ENCODE data around the gene CHCHD6. TPM values are rescaled to one million over a fixed set of nuclear protein-coding genes. Genes with fewer than 3 reads are reported as not detected.

The CHCHD6 gene
- total and polyA plus RNA-seq, 5 donors from 2014 or later, result 5.6 to 10.5 (median 8.1) TPM

GRCh38 chr3:126770096-126770495 lies 66.1 kb downstream of the CHCHD6 start:
- Mint-ChIP-seq H3K27me3 (peaks cover 4% of the 10 kb centered on the region), H3K36me3 (peaks cover 37% of the 10 kb centered on the region), H3K9me3 (peaks cover 4 to 40% (median 6%) of the 10 kb centered on the region in 7 donors), H3K4me1 (peaks cover 0 to 10% (median 3%) of the 10 kb centered on the region in 4 donors), H3K4me3 (no peak overlapping the region), H3K27ac (peak overlapping the region in 1 of 3 donors; percentile 8)
- H3K4me1 ChIP-seq (ENCODE audit: control insufficient read depth, insufficient read depth, low read length, poor library complexity, severe bottlenecking), result no peaks in the 10 kb centered on the region
- DNase-seq, result no peak
- no peak overlapping the region for H3K4me3 ChIP-seq (ENCODE audit: low read depth, low read length)
- H3K9me3 ChIP-seq (ENCODE audit: control insufficient read depth in 2 of 2, low read length in 2 of 2), result peaks cover 0 to 2% of the 10 kb centered on the region in 2 experiments
- no peak for ATAC-seq (ENCODE audit: low read depth in 2 of 2)
- H3K27me3 ChIP-seq (ENCODE audit: control insufficient read depth, insufficient read depth, low read length), result no peaks in the 10 kb centered on the region
- H3K27ac ChIP-seq (ENCODE audit: insufficient read depth, low read length, poor library complexity, severe bottlenecking), result no peak overlapping the region
- no peaks in the 10 kb centered on the region for H3K36me3 ChIP-seq (ENCODE audit: control insufficient read depth, insufficient read depth, low read length)

DNA sequence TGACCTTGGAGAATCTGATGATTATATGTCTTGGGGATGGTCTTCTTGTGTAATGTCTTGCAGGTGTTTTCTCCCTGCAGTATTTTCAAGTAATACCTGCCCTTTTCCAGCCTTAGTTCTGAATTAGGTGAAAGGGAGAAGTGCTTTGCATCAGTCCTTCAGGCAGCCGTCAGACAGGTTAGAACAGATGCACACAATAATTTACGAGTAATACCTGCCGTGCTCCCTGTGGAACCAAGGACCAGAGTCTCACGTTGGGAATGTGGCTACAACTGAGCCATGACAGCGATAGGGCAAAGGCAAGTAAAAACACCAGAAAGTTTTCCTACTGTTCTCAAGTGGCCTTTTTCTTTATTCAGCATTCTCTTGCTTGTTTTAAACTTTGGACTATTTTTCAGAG lies 69.1 kb downstream of the CHCHD6 start:
- no peak overlapping the region for H3K27ac Mint-ChIP-seq

DNA sequence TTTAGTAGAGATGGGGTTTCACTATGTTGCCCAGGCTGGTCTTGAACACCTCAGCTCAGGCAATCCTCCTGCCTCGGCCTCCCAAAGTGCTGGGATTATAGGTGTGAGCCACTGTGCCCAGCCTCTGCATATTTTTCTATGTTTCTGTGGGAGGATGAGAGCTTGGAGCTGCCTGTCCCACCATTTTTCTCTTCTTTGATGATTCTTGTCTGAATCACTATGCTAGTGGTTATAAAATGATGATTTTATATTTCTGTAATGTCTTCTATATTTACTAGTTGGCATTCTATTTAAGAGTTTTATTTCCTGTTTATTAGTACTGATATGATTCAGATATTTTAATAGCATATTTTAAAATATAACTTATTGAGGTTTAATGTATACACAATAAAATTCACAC lies 69.7 kb downstream of the CHCHD6 start:
- no peak overlapping the region for H3K4me3 ChIP-seq (ENCODE audit: low read depth, low read length)
- peaks cover 0 to 30% (median 4%) of the 10 kb centered on the region in 7 donors for H3K9me3 Mint-ChIP-seq
- H3K27ac Mint-ChIP-seq, result no peak overlapping the region
- peaks cover 0 to 6% (median 5%) of the 10 kb centered on the region in 4 donors for H3K4me1 Mint-ChIP-seq
- peaks cover 4% of the 10 kb centered on the region for H3K27me3 Mint-ChIP-seq
- no peak overlapping the region for H3K4me3 Mint-ChIP-seq
- H3K27ac ChIP-seq (ENCODE audit: insufficient read depth, low read length, poor library complexity, severe bottlenecking), result no peak overlapping the region
- H3K36me3 Mint-ChIP-seq, result peaks cover 11% of the 10 kb centered on the region
- no peaks in the 10 kb centered on the region for H3K36me3 ChIP-seq (ENCODE audit: control insufficient read depth, insufficient read depth, low read length)
- no peaks in the 10 kb centered on the region for H3K27me3 ChIP-seq (ENCODE audit: control insufficient read depth, insufficient read depth, low read length)
- H3K9me3 ChIP-seq (ENCODE audit: control insufficient read depth in 2 of 2, low read length in 2 of 2), result no peaks in the 10 kb centered on the region
- ATAC-seq (ENCODE audit: low read depth in 2 of 2) (no peak), DNase-seq (no peak)
- H3K4me1 ChIP-seq (ENCODE audit: control insufficient read depth, insufficient read depth, low read length, poor library complexity, severe bottlenecking), result no peaks in the 10 kb centered on the region

More for the DNA sequence above, 69.1 kb downstream of the CHCHD6 start:
- Histone ChIP-seq H3K27ac (ENCODE audit: insufficient read depth, low read length, poor library complexity, severe bottlenecking) (no peak overlapping the region), H3K36me3 (ENCODE audit: control insufficient read depth, insufficient read depth, low read length) (no peaks in the 10 kb centered on the region), H3K27me3 (ENCODE audit: control insufficient read depth, insufficient read depth, low read length) (no peaks in the 10 kb centered on the region), H3K4me3 (ENCODE audit: low read depth, low read length) (no peak overlapping the region), H3K4me1 (ENCODE audit: control insufficient read depth, insufficient read depth, low read length, poor library complexity, severe bottlenecking) (no peaks in the 10 kb centered on the region), H3K9me3 (ENCODE audit: control insufficient read depth in 2 of 2, low read length in 2 of 2) (no peaks in the 10 kb centered on the region)
- Mint-ChIP-seq H3K9me3 (peaks cover 1 to 35% (median 4%) of the 10 kb centered on the region in 7 donors), H3K4me3 (no peak overlapping the region), H3K4me1 (peaks cover 0 to 6% (median 5%) of the 10 kb centered on the region in 4 donors), H3K27me3 (peaks cover 4% of the 10 kb centered on the region), H3K36me3 (peaks cover 13% of the 10 kb centered on the region)
- no peak for ATAC-seq (ENCODE audit: low read depth in 2 of 2)
- no peak for DNase-seq

- peaks cover 0 to 4% (median 1%) of the 10 kb centered on the region in 7 donors for H3K9me3 Mint-ChIP-seq
- Histone ChIP-seq H3K4me3 (ENCODE audit: low read depth, low read length) (no peak overlapping the region), H3K27me3 (ENCODE audit: control insufficient read depth, insufficient read depth, low read length) (no peaks in the 10 kb centered on the region), H3K27ac (ENCODE audit: insufficient read depth, low read length, poor library complexity, severe bottlenecking) (no peak overlapping the region), H3K4me1 (ENCODE audit: control insufficient read depth, insufficient read depth, low read length, poor library complexity, severe bottlenecking) (no peaks in the 10 kb centered on the region), H3K9me3 (ENCODE audit: control insufficient read depth in 2 of 2, low read length in 2 of 2) (no peaks in the 10 kb centered on the region), H3K36me3 (ENCODE audit: control insufficient read depth, insufficient read depth, low read length) (no peaks in the 10 kb centered on the region)
- H3K27ac Mint-ChIP-seq, result no peak overlapping the region
- peaks cover 0 to 6% (median 4%) of the 10 kb centered on the region in 4 donors for H3K4me1 Mint-ChIP-seq
- H3K4me3 Mint-ChIP-seq, result no peak overlapping the region
- ATAC-seq (ENCODE audit: low read depth in 2 of 2) (no peak), DNase-seq (no peak)
- peaks cover 13% of the 10 kb centered on the region for H3K36me3 Mint-ChIP-seq
- peaks cover under 1% of the 10 kb centered on the region for H3K27me3 Mint-ChIP-seq
Measured at GRCh38 chr3:126777366-126777765, 73.3 kb downstream of the CHCHD6 start.

- Mint-ChIP-seq H3K27me3 (no peaks in the 10 kb centered on the region), H3K4me3 (no peak overlapping the region), H3K4me1 (peaks cover 5 to 10% (median 6%) of the 10 kb centered on the region in 4 donors), H3K36me3 (peaks cover 16% of the 10 kb centered on the region), H3K27ac (no peak overlapping the region), H3K9me3 (peaks cover 0 to under 1% (median 0%) of the 10 kb centered on the region in 7 donors)
- no peak for ATAC-seq (ENCODE audit: low read depth in 2 of 2)
- Histone ChIP-seq H3K27ac (ENCODE audit: insufficient read depth, low read length, poor library complexity, severe bottlenecking) (no peak overlapping the region), H3K27me3 (ENCODE audit: control insufficient read depth, insufficient read depth, low read length) (no peaks in the 10 kb centered on the region), H3K9me3 (ENCODE audit: control insufficient read depth in 2 of 2, low read length in 2 of 2) (no peaks in the 10 kb centered on the region), H3K36me3 (ENCODE audit: control insufficient read depth, insufficient read depth, low read length) (no peaks in the 10 kb centered on the region), H3K4me1 (ENCODE audit: control insufficient read depth, insufficient read depth, low read length, poor library complexity, severe bottlenecking) (no peaks in the 10 kb centered on the region), H3K4me3 (ENCODE audit: low read depth, low read length) (no peak overlapping the region)
- no peak for DNase-seq
Measured at GRCh38 chr3:126780666-126781065, 76.6 kb downstream of the CHCHD6 start.

GRCh38 chr3:126781406-126781805 lies 77.4 kb downstream of the CHCHD6 start:
- no peak overlapping the region for H3K4me3 ChIP-seq (ENCODE audit: low read depth, low read length)
- H3K27me3 ChIP-seq (ENCODE audit: control insufficient read depth, insufficient read depth, low read length), result no peaks in the 10 kb centered on the region
- H3K4me1 ChIP-seq (ENCODE audit: control insufficient read depth, insufficient read depth, low read length, poor library complexity, severe bottlenecking), result no peaks in the 10 kb centered on the region
- Mint-ChIP-seq H3K4me3 (peak overlapping the region in 1 of 4 donors; percentile 20), H3K9me3 (peaks cover 0 to 2% (median 0%) of the 10 kb centered on the region in 7 donors), H3K27ac (no peak overlapping the region), H3K36me3 (peaks cover 16% of the 10 kb centered on the region), H3K27me3 (no peaks in the 10 kb centered on the region), H3K4me1 (peaks cover 5 to 10% (median 6%) of the 10 kb centered on the region in 4 donors)
- H3K9me3 ChIP-seq (ENCODE audit: control insufficient read depth in 2 of 2, low read length in 2 of 2), result no peaks in the 10 kb centered on the region
- no peaks in the 10 kb centered on the region for H3K36me3 ChIP-seq (ENCODE audit: control insufficient read depth, insufficient read depth, low read length)
- no peak for DNase-seq
- ATAC-seq (ENCODE audit: low read depth in 2 of 2), result no peak
- no peak overlapping the region for H3K27ac ChIP-seq (ENCODE audit: insufficient read depth, low read length, poor library complexity, severe bottlenecking)

DNA sequence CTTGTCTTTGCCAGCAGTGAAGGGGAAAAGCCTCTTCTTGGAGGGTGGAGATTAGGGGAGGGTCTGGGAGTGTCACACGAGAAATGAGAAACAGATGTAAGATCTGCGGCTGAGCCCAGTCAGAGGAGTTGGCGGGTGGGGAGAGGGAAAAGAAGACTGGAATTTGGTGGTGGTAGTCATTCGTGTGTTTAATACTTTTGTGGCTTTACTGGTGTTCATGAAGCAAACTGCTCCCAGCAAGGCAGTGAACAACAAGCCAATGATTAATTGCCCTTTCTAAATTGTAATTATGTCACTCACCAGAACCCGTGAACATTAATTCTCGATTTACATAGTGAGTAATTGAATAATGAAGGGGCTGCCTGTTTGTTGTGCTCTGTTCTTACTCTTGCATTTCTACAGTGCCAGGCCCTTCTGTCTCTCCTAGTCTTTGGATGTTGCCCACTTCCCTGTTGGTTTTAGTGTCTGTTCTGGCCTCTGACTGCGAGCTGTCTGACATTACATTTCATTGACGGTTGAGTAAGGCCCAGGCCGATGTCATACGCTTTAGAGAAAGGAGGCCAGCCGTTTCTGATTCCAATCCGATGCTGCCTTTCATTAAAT lies 78.0 kb downstream of the CHCHD6 start:
- Mint-ChIP-seq H3K9me3 (peaks cover 0 to 2% (median 0%) of the 10 kb centered on the region in 7 donors), H3K36me3 (peaks cover 16% of the 10 kb centered on the region), H3K4me1 (peaks cover 5 to 10% (median 6%) of the 10 kb centered on the region in 4 donors), H3K27ac (peak overlapping the region in 1 of 3 donors; percentile 60), H3K4me3 (peak overlapping the region in 1 of 4 donors; percentile 20), H3K27me3 (no peaks in the 10 kb centered on the region)
- no peaks in the 10 kb centered on the region for H3K27me3 ChIP-seq (ENCODE audit: control insufficient read depth, insufficient read depth, low read length)
- H3K4me1 ChIP-seq (ENCODE audit: control insufficient read depth, insufficient read depth, low read length, poor library complexity, severe bottlenecking), result no peaks in the 10 kb centered on the region
- ATAC-seq (ENCODE audit: low read depth in 2 of 2) (no peak), DNase-seq (no peak)
- H3K9me3 ChIP-seq (ENCODE audit: control insufficient read depth in 2 of 2, low read length in 2 of 2), result no peaks in the 10 kb centered on the region
- no peak overlapping the region for H3K4me3 ChIP-seq (ENCODE audit: low read depth, low read length)
- H3K27ac ChIP-seq (ENCODE audit: insufficient read depth, low read length, poor library complexity, severe bottlenecking), result no peak overlapping the region
- no peaks in the 10 kb centered on the region for H3K36me3 ChIP-seq (ENCODE audit: control insufficient read depth, insufficient read depth, low read length)

- H3K36me3 Mint-ChIP-seq, result peaks cover 16% of the 10 kb centered on the region
- ATAC-seq (ENCODE audit: low read depth in 2 of 2) (no peak), DNase-seq (no peak)
- H3K27me3 ChIP-seq (ENCODE audit: control insufficient read depth, insufficient read depth, low read length), result no peaks in the 10 kb centered on the region
- H3K4me3 ChIP-seq (ENCODE audit: low read depth, low read length), result no peak overlapping the region
- no peaks in the 10 kb centered on the region for H3K36me3 ChIP-seq (ENCODE audit: control insufficient read depth, insufficient read depth, low read length)
- H3K4me1 Mint-ChIP-seq, result peaks cover 5 to 7% (median 6%) of the 10 kb centered on the region in 4 donors
- no peaks in the 10 kb centered on the region for H3K4me1 ChIP-seq (ENCODE audit: control insufficient read depth, insufficient read depth, low read length, poor library complexity, severe bottlenecking)
- H3K4me3 Mint-ChIP-seq, result no peak overlapping the region
- no peaks in the 10 kb centered on the region for H3K27me3 Mint-ChIP-seq
- H3K9me3 ChIP-seq (ENCODE audit: control insufficient read depth in 2 of 2, low read length in 2 of 2), result no peaks in the 10 kb centered on the region
- peak overlapping the region in 1 of 3 donors; percentile 60 for H3K27ac Mint-ChIP-seq
- H3K9me3 Mint-ChIP-seq, result peaks cover 0 to 2% (median 0%) of the 10 kb centered on the region in 7 donors
- no peak overlapping the region for H3K27ac ChIP-seq (ENCODE audit: insufficient read depth, low read length, poor library complexity, severe bottlenecking)
Measured at GRCh38 chr3:126782536-126782935, 78.5 kb downstream of the CHCHD6 start.

Data from CD4-positive, CD25-positive, alpha-beta regulatory T cell (primary cell).